Epithelial cell of esophagus (primary cell): ENCODE results near the gene MDFIC.

ENCODE experiments used
- DNase-seq: peaks from one replicate; pipeline ENCODE4 v3.0.0; 2010; ENCODE audit warnings: low read depth
- H3K4me3 ChIP-seq: 2 replicates; pipeline ENCODE4 v1.5.1; 2011; ENCODE audit warnings: mild to moderate bottlenecking, low read length, control low read depth
- TF ChIP-seq, protein P1 (sequence below): IDR thresholded peaks from 2 replicates; pipeline ENCODE4 v1.5.1; 2011; ENCODE audit warnings: low read depth, mild to moderate bottlenecking, low read length, control low read depth, inconsistent platforms; ENCODE audit not compliant: insufficient read depth; ENCODE audit errors: missing control alignments

Gene MDFIC

GRCh38 chr7:114916261-114916892 is 5.5 kb upstream of the MDFIC start:
- H3K4me3 ChIP-seq: no peak overlapping the region
- DNase-seq: no peak
- TF ChIP-seq, protein P1, sequence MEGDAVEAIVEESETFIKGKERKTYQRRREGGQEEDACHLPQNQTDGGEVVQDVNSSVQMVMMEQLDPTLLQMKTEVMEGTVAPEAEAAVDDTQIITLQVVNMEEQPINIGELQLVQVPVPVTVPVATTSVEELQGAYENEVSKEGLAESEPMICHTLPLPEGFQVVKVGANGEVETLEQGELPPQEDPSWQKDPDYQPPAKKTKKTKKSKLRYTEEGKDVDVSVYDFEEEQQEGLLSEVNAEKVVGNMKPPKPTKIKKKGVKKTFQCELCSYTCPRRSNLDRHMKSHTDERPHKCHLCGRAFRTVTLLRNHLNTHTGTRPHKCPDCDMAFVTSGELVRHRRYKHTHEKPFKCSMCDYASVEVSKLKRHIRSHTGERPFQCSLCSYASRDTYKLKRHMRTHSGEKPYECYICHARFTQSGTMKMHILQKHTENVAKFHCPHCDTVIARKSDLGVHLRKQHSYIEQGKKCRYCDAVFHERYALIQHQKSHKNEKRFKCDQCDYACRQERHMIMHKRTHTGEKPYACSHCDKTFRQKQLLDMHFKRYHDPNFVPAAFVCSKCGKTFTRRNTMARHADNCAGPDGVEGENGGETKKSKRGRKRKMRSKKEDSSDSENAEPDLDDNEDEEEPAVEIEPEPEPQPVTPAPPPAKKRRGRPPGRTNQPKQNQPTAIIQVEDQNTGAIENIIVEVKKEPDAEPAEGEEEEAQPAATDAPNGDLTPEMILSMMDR: no peak

DNA sequence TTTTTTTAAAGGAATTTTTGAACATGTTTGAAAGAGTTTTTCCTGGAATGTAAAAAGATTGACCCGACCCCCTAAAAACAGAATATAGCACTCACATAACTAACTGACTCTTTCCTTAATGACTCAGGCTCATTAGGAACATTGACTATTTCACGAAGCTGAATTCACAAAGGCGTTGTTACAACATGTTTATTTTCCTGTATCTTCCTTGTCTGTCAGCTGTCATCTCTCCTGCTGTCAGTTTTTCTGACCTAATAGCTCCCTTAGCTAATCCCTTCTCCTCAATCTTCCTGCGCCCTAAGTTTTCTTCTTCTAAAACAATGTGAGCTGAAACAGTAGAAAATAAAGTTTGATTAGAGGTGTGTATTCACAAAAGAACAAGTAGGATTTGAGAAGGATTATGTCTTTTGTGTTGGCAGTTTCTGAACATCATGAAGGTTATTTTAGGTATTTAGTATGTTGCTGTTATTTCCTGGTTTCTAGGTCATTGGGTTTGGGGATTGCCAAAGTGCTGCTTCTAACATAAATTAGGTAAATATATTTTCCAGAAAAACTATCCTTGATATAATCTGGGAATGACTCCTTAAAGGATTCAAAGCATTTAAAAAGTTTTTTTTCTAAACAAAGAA is 4.6 kb upstream of the MDFIC start:
- TF ChIP-seq, protein P1: no peak
- peak; percentile 81 for DNase-seq
- no peak overlapping the region for H3K4me3 ChIP-seq

DNA sequence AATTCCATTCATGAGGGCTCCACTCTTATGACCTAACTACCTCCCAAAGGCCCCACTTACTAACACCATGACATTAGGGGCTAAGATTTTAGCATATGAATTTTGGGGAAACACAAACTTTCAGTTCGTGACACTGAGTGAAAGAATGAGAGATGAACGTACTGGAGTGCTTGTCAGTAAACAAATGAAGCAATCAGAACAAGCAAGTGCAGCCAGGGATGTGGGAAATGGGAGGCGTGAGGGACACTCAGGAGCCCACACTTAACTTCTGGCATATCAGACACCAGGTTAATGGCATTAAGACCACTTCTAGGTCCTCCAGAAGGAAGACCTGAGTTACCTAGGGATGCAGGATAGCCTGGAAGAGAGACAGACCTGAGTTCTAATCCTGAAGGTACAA is 2.3 kb upstream of the MDFIC start:
- DNase-seq: no peak
- H3K4me3 ChIP-seq: no peak overlapping the region
- TF ChIP-seq, protein P1: no peak

DNA sequence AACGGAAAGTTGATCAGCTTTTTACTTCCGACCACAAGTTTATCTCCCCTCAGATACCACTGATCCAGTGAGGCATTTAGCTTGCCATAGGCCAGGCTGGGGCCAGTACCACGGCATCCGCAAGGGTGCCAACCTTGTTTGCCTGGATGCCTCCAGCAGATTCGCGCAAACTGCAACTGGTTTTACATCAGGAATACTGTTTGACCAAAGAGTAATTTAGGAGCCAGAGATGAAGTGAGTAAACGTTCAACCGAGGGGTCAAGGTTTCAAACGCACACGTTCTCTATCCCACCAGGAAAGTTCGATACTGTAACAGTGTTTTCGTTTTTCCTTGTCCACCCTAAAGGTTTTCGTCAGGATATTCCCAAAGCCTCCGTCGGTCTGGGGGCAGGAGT is 266 bp upstream of the MDFIC start:
- peak overlapping the region; percentile 86 for H3K4me3 ChIP-seq
- no peak for DNase-seq
- TF ChIP-seq, protein P1: no peak

DNA sequence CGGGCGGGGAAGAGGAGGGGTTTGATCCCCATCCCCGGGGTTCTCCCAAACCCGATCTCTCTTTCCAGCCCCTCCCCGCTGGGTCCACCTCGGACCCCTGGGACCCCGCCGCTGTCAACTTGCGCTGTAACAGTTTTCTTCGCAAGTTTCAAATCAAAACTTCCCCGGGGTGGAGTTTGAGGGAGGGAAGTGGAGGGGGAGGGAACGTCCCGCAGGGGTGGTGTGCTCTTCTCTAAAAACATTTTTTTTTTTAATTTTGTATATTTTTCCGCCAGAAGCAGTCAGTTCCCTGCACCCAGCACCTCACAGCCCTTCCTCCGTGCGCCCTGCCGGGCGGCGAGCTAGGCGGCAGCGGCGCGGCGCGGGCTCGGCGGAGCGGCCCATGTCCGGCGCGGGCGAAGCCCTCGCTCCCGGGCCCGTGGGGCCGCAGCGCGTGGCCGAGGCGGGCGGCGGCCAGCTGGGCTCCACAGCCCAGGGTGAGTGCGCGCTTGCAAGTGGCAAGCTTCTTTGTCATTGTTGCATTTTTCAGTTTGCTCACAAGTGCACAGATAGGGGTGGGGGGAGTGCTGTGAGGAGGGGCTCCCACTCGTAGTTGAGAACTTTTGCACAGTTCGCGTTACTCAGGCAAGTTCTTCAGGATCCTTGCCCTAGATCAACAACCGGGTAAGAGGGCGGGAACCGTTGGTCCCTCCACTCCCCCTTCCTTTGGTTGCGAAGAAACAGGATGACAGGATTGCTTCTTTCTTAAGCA is 933 bp downstream of the MDFIC start:
- DNase-seq: peak; percentile 57
- peak overlapping the region; percentile 86 for H3K4me3 ChIP-seq
- TF ChIP-seq, protein P1: no peak

GRCh38 chr7:114923403-114923713 is 1.5 kb downstream of the MDFIC start:
- H3K4me3 ChIP-seq: peak overlapping the region; percentile 86
- DNase-seq: no peak
- TF ChIP-seq, protein P1: no peak
